ENCODE data around the gene GMDS.

DNA sequence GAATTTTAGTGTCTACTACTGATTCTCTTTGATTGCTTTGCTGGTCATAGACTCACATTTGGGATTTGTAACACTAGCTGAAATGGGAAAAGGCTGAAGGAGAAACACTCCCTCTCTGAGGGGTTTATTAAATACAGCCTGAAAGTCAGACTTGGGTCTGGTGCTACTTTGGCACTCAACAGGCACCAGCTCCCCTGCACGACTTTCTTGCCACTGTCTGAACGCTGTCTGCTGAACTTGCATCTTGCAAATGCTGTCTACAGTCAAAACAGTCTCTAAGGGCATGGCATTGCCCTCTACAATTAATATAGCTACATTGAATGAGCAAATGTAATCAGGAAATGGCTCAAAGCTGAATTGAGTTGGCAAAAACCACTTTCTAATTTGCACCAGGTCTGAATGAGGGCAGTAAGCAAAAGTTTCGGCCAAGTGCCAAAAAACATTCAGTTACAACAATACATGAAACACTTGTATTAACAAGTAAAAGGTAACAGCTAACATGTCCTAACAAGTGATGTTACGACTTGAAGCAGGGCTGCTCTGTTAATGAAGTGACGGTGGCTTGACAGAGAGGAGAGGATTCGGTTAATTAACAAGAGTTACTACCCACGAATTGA, 516.2 kb downstream of the GMDS start:
- TF ChIP-seq, protein P1, sequence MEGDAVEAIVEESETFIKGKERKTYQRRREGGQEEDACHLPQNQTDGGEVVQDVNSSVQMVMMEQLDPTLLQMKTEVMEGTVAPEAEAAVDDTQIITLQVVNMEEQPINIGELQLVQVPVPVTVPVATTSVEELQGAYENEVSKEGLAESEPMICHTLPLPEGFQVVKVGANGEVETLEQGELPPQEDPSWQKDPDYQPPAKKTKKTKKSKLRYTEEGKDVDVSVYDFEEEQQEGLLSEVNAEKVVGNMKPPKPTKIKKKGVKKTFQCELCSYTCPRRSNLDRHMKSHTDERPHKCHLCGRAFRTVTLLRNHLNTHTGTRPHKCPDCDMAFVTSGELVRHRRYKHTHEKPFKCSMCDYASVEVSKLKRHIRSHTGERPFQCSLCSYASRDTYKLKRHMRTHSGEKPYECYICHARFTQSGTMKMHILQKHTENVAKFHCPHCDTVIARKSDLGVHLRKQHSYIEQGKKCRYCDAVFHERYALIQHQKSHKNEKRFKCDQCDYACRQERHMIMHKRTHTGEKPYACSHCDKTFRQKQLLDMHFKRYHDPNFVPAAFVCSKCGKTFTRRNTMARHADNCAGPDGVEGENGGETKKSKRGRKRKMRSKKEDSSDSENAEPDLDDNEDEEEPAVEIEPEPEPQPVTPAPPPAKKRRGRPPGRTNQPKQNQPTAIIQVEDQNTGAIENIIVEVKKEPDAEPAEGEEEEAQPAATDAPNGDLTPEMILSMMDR (conservative IDR thresholded peaks at IDR 0.05; ENCODE audit: low read depth in 2 of 2): no peak
- TF ChIP-seq EZH2 (IDR thresholded peaks at IDR 0.05; ENCODE audit: low read depth, unreplicated experiment): no peak
